GM21526 (cell line): ENCODE results near the gene PTPRD.

ENCODE experiments used
- ATAC-seq: cut with Tn5 transposase; IDR thresholded peaks from one replicate; pipeline ENCODE4 v1.9.1; 2021; ENCODE audit warnings: moderate library complexity; ENCODE audit not compliant: unreplicated experiment, low FRiP score

PTPRD gene

GRCh38 chr9:8823131-8823895, 1789.5 kb downstream of the PTPRD start:
- no peak for ATAC-seq

GRCh38 chr9:8822667-8823025, 1790.2 kb downstream of the PTPRD start:
- no peak for ATAC-seq

GRCh38 chr9:8821910-8822666, 1790.7 kb downstream of the PTPRD start:
- ATAC-seq, result no peak

- no peak for ATAC-seq
Measured at GRCh38 chr9:8817335-8817734, 1795.5 kb downstream of the PTPRD start.

GRCh38 chr9:8816361-8816760, 1796.4 kb downstream of the PTPRD start:
- no peak for ATAC-seq

GRCh38 chr9:8815931-8816330, 1796.9 kb downstream of the PTPRD start:
- no peak for ATAC-seq

- no peak for ATAC-seq
Measured at GRCh38 chr9:8815219-8815618, 1797.6 kb downstream of the PTPRD start.

- no peak for ATAC-seq
Measured at GRCh38 chr9:8812888-8813287, 1799.9 kb downstream of the PTPRD start.

GRCh38 chr9:8809741-8810140, 1803.1 kb downstream of the PTPRD start:
- no peak for ATAC-seq

GRCh38 chr9:8806150-8806549, 1806.7 kb downstream of the PTPRD start:
- no peak for ATAC-seq

GRCh38 chr9:8804613-8805012, 1808.2 kb downstream of the PTPRD start:
- no peak for ATAC-seq

GRCh38 chr9:8802242-8802641, 1810.6 kb downstream of the PTPRD start:
- ATAC-seq, result no peak

GRCh38 chr9:8800196-8800595, 1812.6 kb downstream of the PTPRD start:
- ATAC-seq, result no peak

- ATAC-seq, result no peak
Measured at GRCh38 chr9:8799615-8800014, 1813.2 kb downstream of the PTPRD start.

GRCh38 chr9:8799206-8799605, 1813.6 kb downstream of the PTPRD start:
- ATAC-seq, result no peak

- no peak for ATAC-seq
Measured at GRCh38 chr9:8784838-8785237, 1828.0 kb downstream of the PTPRD start.

GRCh38 chr9:8783941-8784340, 1828.9 kb downstream of the PTPRD start:
- no peak for ATAC-seq

- ATAC-seq, result no peak
Measured at GRCh38 chr9:8782237-8782636, 1830.6 kb downstream of the PTPRD start.

- no peak for ATAC-seq
Measured at GRCh38 chr9:8781458-8781857, 1831.3 kb downstream of the PTPRD start.

GRCh38 chr9:8780386-8780785, 1832.4 kb downstream of the PTPRD start:
- no peak for ATAC-seq

GRCh38 chr9:8779478-8779877, 1833.3 kb downstream of the PTPRD start:
- ATAC-seq, result no peak

GRCh38 chr9:8778356-8778755, 1834.4 kb downstream of the PTPRD start:
- ATAC-seq, result no peak
